Testis (tissue), 2 donors: ENCODE measurements around the gene LUC7L3.

ENCODE experiments used
- CTCF ChIP-seq, 3 experiments: fragments of 450-650 bp in 2 of 3; fragments of 200-600 bp in 1 of 3; sonication (generic) in 1 of 3; IDR thresholded peaks; one replicate each; pipeline ENCODE4 v1.5.1; 2016 to 2019; ENCODE audit warnings: antibody characterized with exemption in 3 of 3, mild to moderate bottlenecking in 2 of 3, moderate library complexity in 1 of 3
- POLR2A ChIP-seq: fragments of 450-650 bp; IDR thresholded peaks from one replicate; pipeline ENCODE4 v1.6.1; 2017; ENCODE audit warnings: antibody characterized with exemption, mild to moderate bottlenecking, moderate library complexity

- no peak for TF ChIP-seq CTCF (IDR thresholded peaks at IDR 0.05)
- no peak for TF ChIP-seq POLR2A
Measured at GRCh38 chr17:50737118-50737698, 17.8 kb downstream of the LUC7L3 start.
